ENCODE measurements around the gene TSR3.

Gene TSR3

GRCh38 chr16:1351582-1352362 lies at the start of gene TSR3, which contains the start of gene GNPTG:
Gene TSR3 (minus strand): TSS chr16:1351878. CDS start chr16:1351804, 74 bp downstream.
Gene GNPTG (plus strand): TSS chr16:1351931. CDS start chr16:1351966, 35 bp downstream.
- DNase-seq = peak; percentile 92
- in situ Hi-C loops (cut with HindIII; ENCODE audit: low pct_ligation_motif_present, low pct_unique_long_range_greater_than_20kb, low sequenced_read_pairs) = no loop called here

GRCh38 chr16:1401061-1401757 lies 49.5 kb upstream of the TSR3 start:
- no peak for DNase-seq
- in situ Hi-C loops (cut with HindIII; ENCODE audit: low pct_ligation_motif_present, low pct_unique_long_range_greater_than_20kb, low sequenced_read_pairs) = no loop called here

GRCh38 chr16:1398826-1399581 lies 47.3 kb upstream of the TSR3 start:
- no peak for DNase-seq
- in situ Hi-C loops (cut with HindIII; ENCODE audit: low pct_ligation_motif_present, low pct_unique_long_range_greater_than_20kb, low sequenced_read_pairs) = loop anchor here (25.0 kb wide), 1 partner anchor 112 kb away; no protein-coding TSS in a partner anchor

- in situ Hi-C loops (cut with HindIII; ENCODE audit: low pct_ligation_motif_present, low pct_unique_long_range_greater_than_20kb, low sequenced_read_pairs) = loop anchor here (25.0 kb wide), 1 partner anchor 111 kb away; no protein-coding TSS in a partner anchor
- no peak for DNase-seq
Observed at GRCh38 chr16:1398351-1398750, 46.7 kb upstream of the TSR3 start.

DNA sequence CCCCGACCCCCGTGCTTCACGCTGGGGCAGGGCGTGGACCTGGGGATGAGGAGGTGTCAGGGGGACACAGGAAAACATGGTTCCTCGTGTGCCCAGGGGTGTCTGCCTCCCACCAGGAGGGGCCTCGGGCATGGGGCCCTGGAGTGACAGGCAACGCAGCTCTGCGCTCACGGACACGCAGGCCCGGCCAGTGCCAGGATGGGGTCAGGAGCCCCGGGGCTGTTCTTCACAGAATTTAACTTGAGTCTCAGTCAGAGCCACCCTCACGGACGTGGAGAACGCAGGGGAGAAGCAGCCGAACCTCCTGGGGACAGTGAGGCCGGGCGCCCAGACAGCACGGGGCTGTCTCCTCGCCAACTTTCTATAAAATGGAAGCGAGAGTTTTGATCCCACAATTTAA lies 46.1 kb upstream of the TSR3 start:
- in situ Hi-C loops (cut with HindIII; ENCODE audit: low pct_ligation_motif_present, low pct_unique_long_range_greater_than_20kb, low sequenced_read_pairs) = loop anchor here (25.0 kb wide), 1 partner anchor 110 kb away; no protein-coding TSS in a partner anchor

GRCh38 chr16:1395444-1396031 lies 43.9 kb upstream of the TSR3 start:
- DNase-seq = no peak
- in situ Hi-C loops (cut with HindIII; ENCODE audit: low pct_ligation_motif_present, low pct_unique_long_range_greater_than_20kb, low sequenced_read_pairs) = loop anchor here (25.0 kb wide), 1 partner anchor 108 kb away; no protein-coding TSS in a partner anchor

More for the DNA sequence above, 46.1 kb upstream of the TSR3 start:
- DNase-seq = no peak

DNA sequence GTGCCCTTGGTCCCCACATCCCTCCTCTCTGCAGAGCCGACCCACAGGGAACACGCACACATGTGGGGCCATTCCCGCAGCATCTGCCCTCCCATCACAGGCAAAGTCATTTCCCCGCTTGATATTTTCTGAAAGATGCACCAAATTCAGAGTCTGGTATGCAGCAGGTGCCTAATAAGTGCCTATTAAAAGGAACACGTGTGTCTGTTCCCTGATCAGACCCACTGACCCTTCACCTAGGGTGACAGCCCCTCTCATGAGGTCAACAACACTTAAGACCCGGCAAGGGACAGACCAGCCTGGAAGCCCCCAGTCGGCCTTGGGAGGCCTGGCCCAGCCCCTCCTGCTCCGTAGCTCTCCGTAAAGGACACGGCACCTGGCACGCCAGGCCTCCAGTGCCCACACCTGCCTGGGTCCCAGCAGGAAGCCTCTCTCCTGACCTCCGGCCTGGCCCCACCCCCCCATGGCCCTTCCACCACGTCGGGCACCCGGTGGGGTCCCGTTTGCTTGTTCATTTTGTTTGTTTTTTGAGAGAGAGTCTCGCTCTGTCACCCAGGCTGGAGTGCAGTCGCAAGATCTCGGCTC lies 42.8 kb upstream of the TSR3 start:
- in situ Hi-C loops (cut with HindIII; ENCODE audit: low pct_ligation_motif_present, low pct_unique_long_range_greater_than_20kb, low sequenced_read_pairs) = loop anchor here (25.0 kb wide), 1 partner anchor 107 kb away; no protein-coding TSS in a partner anchor
- DNase-seq = no peak

DNA sequence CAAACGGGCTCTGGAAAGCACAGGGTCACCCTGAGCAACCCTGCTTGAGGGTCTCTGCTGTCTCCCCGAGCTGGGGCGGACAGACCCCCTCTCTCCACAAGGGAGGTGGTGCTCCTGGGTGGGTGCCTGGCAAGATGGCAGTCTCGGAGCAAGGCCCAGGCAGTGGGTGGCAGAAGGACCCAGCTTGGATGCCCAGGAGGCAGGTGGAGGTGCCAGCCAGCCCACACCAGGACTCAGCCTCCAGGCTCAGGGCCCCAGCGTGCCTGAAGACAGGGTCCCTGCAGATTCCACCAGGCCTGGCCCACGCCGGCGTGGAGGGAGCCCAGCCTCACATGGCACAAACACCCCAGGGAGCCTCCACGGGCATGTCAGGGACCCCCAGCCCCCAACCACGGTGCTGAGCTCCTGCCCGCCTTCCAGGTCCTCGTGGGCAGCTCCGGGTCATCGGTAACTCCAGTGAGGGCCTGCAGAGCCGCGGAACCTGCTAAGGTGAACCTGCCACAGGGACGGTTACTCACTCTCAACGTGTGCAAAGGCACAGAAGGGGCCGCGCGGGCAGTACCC lies 42.0 kb upstream of the TSR3 start:
- in situ Hi-C loops (cut with HindIII; ENCODE audit: low pct_ligation_motif_present, low pct_unique_long_range_greater_than_20kb, low sequenced_read_pairs) = loop anchor here (25.0 kb wide), 1 partner anchor 106 kb away; no protein-coding TSS in a partner anchor
- no peak for DNase-seq

DNA sequence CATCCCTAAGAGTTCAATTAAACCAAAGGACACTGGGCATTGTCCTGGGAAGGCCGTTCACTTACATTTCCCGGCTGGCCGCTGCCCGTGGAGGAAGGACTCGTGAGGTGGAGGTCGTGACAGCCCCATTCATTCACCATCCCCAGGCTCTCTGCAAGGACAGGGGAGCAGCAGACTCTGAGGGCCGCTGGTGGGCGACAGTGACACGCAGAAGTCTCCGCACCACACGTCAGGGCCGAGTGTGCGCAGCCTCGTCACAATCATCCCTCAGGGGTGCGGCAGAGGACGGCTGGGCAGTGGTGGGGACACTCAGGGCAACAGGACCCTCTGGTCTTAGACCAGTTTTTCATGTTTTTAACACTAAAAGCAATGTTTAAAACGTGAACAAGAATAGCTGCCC lies 41.1 kb upstream of the TSR3 start:
- in situ Hi-C loops (cut with HindIII; ENCODE audit: low pct_ligation_motif_present, low pct_unique_long_range_greater_than_20kb, low sequenced_read_pairs) = loop anchor here (25.0 kb wide), 1 partner anchor 106 kb away; no protein-coding TSS in a partner anchor
- no peak for DNase-seq

DNA sequence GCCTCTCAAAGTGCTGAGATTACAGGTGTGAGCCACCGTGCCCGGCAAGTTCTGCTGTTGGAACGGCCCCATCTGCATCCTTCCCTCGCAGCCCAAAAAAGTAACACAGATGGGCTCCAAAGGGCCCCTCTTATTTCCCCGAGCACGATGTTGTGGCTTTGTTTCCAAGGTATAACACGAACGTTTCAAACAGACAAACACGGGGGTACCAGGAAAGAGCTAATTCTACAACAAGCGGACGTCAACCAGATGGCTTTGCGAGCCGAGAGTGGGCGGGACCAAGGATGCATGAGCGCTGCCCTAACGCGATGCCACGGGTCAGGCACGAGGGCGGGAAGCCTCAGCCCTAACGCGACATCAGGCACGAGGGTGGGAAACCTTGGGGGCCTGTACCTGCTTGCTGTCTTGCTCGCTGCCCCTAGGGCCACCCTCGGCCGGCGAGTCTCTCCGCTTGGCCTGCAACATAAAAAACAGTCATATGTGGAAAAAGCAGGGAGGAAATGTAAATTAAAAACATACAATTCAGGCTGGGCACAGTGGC lies 38.6 kb upstream of the TSR3 start:
- in situ Hi-C loops (cut with HindIII; ENCODE audit: low pct_ligation_motif_present, low pct_unique_long_range_greater_than_20kb, low sequenced_read_pairs) = loop anchor here (25.0 kb wide), 1 partner anchor 103 kb away; no protein-coding TSS in a partner anchor
- no peak for DNase-seq

- in situ Hi-C loops (cut with HindIII; ENCODE audit: low pct_ligation_motif_present, low pct_unique_long_range_greater_than_20kb, low sequenced_read_pairs) = loop anchor here (25.0 kb wide), 1 partner anchor 102 kb away; no protein-coding TSS in a partner anchor
- no peak for DNase-seq
Observed at GRCh38 chr16:1389762-1390161, 38.1 kb upstream of the TSR3 start.

- in situ Hi-C loops (cut with HindIII; ENCODE audit: low pct_ligation_motif_present, low pct_unique_long_range_greater_than_20kb, low sequenced_read_pairs) = loop anchor here (25.0 kb wide), 1 partner anchor 100 kb away; no protein-coding TSS in a partner anchor
- DNase-seq = no peak
Observed at GRCh38 chr16:1387331-1387730, 35.7 kb upstream of the TSR3 start.

GRCh38 chr16:1385232-1385631 lies 33.6 kb upstream of the TSR3 start:
- DNase-seq = no peak
- in situ Hi-C loops (cut with HindIII; ENCODE audit: low pct_ligation_motif_present, low pct_unique_long_range_greater_than_20kb, low sequenced_read_pairs) = loop anchor here (25.0 kb wide), 1 partner anchor 98 kb away; no protein-coding TSS in a partner anchor

DNA sequence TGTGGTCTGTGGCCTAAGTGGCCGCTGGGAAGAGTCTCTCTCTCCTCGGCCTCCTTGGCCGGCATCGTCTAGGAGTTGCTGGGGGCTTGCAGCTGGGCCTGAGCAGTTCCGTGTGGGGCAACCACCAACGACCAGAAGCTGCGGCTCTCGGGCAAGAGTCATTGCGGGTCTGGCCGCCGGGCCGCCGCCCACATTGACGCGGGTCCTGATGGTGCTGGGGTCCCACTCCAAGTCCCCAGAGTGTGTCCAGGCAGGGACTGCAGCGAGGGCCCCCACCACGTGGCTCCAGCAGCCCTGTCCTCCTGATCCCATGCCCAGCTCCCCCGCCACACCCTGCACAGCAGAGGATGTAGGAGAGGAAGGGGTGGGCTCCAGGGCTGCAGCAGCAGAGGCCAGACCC lies 31.9 kb upstream of the TSR3 start:
- in situ Hi-C loops (cut with HindIII; ENCODE audit: low pct_ligation_motif_present, low pct_unique_long_range_greater_than_20kb, low sequenced_read_pairs) = loop anchor here (25.0 kb wide), 1 partner anchor 96 kb away; no protein-coding TSS in a partner anchor
- no peak for DNase-seq

DNA sequence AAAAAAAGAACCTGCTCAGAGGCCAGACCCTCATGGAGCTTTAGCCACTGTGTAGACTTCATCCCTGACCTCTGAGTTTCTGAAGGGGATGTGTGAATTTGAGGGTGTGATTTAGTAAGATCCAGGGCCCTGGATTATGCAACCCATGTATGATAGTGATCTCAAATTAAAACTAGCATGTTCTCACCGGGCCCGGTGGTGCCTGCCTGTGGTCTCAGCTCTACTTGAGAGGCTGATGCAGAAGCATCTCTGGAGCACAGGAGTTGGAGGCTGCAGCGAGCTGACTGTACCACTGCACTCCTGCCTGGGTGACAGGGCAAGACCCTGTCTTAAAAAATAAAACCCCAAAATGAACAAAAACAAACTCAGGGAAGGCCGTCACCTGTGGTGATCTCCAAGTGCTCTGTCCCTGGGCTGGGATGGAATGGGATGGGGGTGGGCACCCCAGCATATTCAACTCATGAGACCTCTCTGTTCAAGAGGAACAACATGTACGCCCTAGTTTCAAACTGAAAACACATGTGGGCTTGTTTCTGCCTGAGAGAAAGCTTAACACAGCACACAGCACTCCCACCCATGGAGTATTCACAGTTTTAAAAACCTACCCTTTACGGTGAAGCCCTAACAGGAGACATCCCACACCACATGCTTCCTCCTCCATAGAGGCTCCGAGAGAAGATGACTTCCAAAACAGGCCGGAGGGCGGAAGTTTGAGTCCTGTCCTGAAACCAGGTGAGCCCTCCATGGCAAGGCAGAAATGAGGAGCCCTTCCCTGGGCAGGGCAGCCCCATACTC lies 30.1 kb upstream of the TSR3 start:
- DNase-seq = no peak
- in situ Hi-C loops (cut with HindIII; ENCODE audit: low pct_ligation_motif_present, low pct_unique_long_range_greater_than_20kb, low sequenced_read_pairs) = loop anchor here (25.0 kb wide), 1 partner anchor 95 kb away; no protein-coding TSS in a partner anchor

- DNase-seq = no peak
- in situ Hi-C loops (cut with HindIII; ENCODE audit: low pct_ligation_motif_present, low pct_unique_long_range_greater_than_20kb, low sequenced_read_pairs) = loop anchor here (25.0 kb wide), 1 partner anchor 93 kb away; no protein-coding TSS in a partner anchor
Observed at GRCh38 chr16:1380195-1380594, 28.5 kb upstream of the TSR3 start.

All from ACHN (cell line).